ACC112 (cell line): ENCODE data around the gene POT1.

Experiments used
- H2AFZ ChIP-seq: fragments of 200-600 bp; sonication (generic); one replicate; pipeline ENCODE4 v1.6.0; 2017; ENCODE audit warnings: antibody characterized with exemption, low read length; ENCODE audit not compliant: unreplicated experiment
- H3K27ac ChIP-seq: fragments of 200-600 bp; sonication (generic); 2 replicates; pipeline ENCODE4 v1.5.1; 2014; ENCODE audit warnings: low read depth, mild to moderate bottlenecking, antibody characterized with exemption, low read length, moderate library complexity
- H3K27me3 ChIP-seq: fragments of 200-600 bp; sonication (generic); 2 replicates; pipeline ENCODE4 v1.6.1; 2014; ENCODE audit warnings: mild to moderate bottlenecking, antibody characterized with exemption, low read length, moderate library complexity, mixed read lengths; ENCODE audit not compliant: insufficient read depth
- H3K36me3 ChIP-seq: fragments of 200-600 bp; sonication (generic); 2 replicates; pipeline ENCODE4 v1.6.1; 2016; ENCODE audit warnings: mild to moderate bottlenecking, antibody characterized with exemption, low read length, moderate library complexity, mixed read lengths; ENCODE audit not compliant: insufficient read depth
- H3K4me1 ChIP-seq: fragments of 200-600 bp; sonication (generic); one replicate; pipeline ENCODE4 v1.6.1; 2016; ENCODE audit warnings: low read length, mixed read lengths; ENCODE audit not compliant: insufficient read depth, unreplicated experiment, control insufficient read depth
- H3K4me3 ChIP-seq: fragments of 200-600 bp; sonication (generic); 2 replicates; pipeline ENCODE4 v1.5.1; 2014; ENCODE audit warnings: mild to moderate bottlenecking, low read depth, low read length
- H3K79me2 ChIP-seq: fragments of 200-600 bp; sonication (generic); one replicate; pipeline ENCODE4 v1.6.0; 2016; ENCODE audit warnings: low read length; ENCODE audit not compliant: control insufficient read depth, unreplicated experiment, insufficient read depth

POT1 gene

DNA sequence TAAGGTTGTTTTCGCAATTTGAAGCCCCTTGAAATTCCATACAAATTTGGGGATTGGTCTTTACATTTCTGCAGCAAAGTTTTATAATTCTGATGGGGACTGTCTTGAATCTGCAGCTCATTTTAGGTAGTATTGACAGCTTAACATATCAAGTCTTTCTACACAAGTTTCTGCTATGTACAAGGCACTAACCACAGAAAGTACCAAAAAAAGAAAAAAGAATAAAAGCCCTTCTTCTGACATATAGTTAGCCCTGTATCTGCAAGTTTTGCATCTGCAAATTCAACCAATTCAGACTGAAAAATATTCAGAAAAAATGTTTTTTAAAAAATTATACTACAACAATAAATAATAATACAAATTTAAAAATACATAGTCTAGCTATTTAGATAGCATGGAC lies 15.3 kb downstream of the POT1 start:
- H3K27ac ChIP-seq: no peak overlapping the region
- H3K79me2 ChIP-seq: peaks cover 28% of the 10 kb centered on the region
- H3K27me3 ChIP-seq: no peaks in the 10 kb centered on the region
- H3K4me3 ChIP-seq: no peak overlapping the region
- no peak overlapping the region for H2AFZ ChIP-seq
- no peaks in the 10 kb centered on the region for H3K4me1 ChIP-seq
- no peaks in the 10 kb centered on the region; the same call in 1 of the 2 replicates for H3K36me3 ChIP-seq

DNA sequence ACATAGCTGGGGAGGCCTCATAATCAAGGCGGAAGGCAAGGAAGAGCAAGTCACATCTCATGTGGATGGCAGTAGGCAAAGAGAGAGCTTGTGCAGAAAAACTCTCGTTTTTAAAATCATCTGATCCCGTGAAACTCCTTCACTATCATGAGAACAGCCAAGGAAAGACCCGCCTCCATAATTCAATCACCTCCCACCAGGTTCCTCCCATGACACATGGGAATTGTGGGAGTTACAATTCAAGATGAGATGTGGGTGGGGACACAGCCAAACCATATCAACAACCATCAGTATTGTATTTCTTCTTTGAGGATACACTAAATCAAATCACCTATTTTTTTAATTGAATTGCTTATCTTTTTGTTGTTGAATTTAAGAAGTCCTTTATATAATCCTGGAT lies 16.7 kb downstream of the POT1 start:
- Histone ChIP-seq H3K27me3 (no peaks in the 10 kb centered on the region), H3K4me3 (no peak overlapping the region), H3K36me3 (no peaks in the 10 kb centered on the region; the same call in 1 of the 2 replicates), H3K27ac (no peak overlapping the region), H3K4me1 (no peaks in the 10 kb centered on the region), H2AFZ (no peak overlapping the region), H3K79me2 (peaks cover 15% of the 10 kb centered on the region)

DNA sequence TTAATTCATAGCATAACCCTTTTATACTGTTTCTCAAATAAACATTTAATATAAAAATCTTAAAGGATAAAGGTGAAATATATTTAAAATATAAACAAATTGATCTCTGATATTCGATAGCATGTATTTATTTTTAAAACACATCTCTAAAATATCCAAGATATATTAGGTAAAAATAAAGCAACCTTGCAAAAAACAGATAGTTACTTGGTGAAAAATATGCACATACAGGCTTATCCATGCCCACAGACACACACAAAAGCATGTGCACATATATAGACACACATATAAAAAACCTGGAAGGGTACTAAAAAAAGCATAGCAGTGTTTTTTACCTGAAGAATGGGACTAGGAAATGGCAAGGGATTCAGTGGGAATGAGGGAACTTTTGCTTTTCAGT lies 19.8 kb downstream of the POT1 start:
- Histone ChIP-seq H2AFZ (no peak overlapping the region), H3K27me3 (no peaks in the 10 kb centered on the region), H3K4me3 (no peak overlapping the region), H3K36me3 (no peaks in the 10 kb centered on the region; the same call in 1 of the 2 replicates), H3K27ac (no peak overlapping the region), H3K4me1 (no peaks in the 10 kb centered on the region), H3K79me2 (peaks cover 6% of the 10 kb centered on the region)

DNA sequence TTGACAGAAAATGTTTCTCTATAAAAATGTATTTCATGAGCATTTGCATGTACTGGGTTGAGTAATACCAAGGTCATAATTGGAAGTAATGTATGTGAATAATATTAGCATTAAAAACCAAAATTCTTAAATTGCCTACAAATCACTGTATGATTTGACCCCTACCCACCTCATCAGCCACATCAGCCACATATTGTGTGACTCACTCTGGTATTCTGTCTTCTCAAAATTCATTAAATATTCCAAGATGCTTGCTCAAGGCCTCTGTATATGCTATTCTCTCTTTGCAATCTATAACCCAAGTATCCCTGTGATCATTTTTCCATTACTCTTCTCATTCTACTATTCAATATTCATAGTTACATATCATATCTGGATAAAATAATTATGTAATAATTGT lies 21.4 kb downstream of the POT1 start:
- no peak overlapping the region for H3K27ac ChIP-seq
- H3K79me2 ChIP-seq: peaks cover 6% of the 10 kb centered on the region
- no peaks in the 10 kb centered on the region for H3K36me3 ChIP-seq
- H2AFZ ChIP-seq: no peak overlapping the region
- H3K4me1 ChIP-seq: no peaks in the 10 kb centered on the region
- H3K27me3 ChIP-seq: no peaks in the 10 kb centered on the region
- no peak overlapping the region for H3K4me3 ChIP-seq

DNA sequence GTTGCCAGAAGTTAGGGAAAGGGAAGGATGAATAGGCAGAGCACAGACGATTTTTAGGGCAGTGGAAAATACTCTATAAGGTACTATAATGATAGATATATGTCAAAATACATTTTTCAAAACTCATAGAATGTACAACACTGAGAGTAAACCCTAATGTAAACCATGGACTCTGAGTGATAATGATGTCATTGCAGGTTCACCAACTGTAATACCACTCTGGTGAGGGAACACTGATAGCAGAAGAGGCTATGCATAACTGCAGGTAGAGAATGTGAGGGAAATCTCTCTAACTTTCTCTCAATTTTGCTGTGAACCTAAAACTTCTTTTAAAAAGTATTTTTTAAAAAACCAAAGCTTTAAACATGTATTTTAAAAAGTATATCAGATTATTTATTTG lies 22.1 kb downstream of the POT1 start:
- Histone ChIP-seq H2AFZ (no peak overlapping the region), H3K36me3 (no peaks in the 10 kb centered on the region), H3K4me1 (no peaks in the 10 kb centered on the region), H3K79me2 (peaks cover 6% of the 10 kb centered on the region), H3K27me3 (no peaks in the 10 kb centered on the region), H3K27ac (no peak overlapping the region), H3K4me3 (no peak overlapping the region)

DNA sequence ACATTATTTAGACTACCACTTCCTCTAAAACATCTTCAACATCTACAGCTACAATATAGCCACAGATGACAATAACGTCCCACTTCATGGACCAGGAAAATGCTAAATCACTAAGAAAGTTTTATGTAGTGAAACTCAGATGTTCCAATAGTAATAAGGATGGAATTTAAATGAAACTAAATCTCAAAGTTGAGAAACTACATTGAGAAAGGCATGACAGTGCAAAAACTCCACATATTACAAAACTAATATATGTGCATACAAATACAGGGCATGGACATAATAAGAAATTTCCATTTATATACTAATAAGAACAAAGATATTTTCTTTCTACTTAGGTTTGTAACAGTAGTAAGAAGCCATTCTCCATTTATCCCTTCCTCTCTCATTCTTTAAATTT lies 31.1 kb downstream of the POT1 start:
- H3K4me1 ChIP-seq: no peaks in the 10 kb centered on the region

DNA sequence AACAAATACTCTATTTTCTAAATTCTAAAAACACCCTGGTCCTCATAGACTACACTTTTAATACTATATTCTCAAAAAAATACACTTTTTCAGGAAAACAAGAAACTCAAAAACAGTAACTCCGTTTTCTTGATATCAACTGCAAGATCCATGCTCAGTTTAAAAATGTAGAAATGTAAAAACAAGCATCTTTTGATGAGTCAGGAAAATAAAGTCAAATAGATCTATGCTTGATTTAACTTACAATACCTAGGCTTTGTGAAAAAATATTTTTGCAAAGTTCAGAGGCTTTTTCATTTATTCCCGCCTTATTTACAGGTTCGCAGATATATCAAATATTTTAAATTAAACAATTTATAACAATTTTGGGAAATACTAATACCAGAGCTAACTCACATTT lies 33.6 kb downstream of the POT1 start:
- Histone ChIP-seq H3K36me3 (peaks cover 20% of the 10 kb centered on the region), H2AFZ (no peak overlapping the region), H3K27ac (no peak overlapping the region), H3K27me3 (no peaks in the 10 kb centered on the region), H3K4me1 (no peaks in the 10 kb centered on the region), H3K4me3 (no peak overlapping the region), H3K79me2 (peaks cover 2% of the 10 kb centered on the region)

More for the DNA sequence above, 31.1 kb downstream of the POT1 start:
- peaks cover 2% of the 10 kb centered on the region for H3K79me2 ChIP-seq
- no peak overlapping the region for H2AFZ ChIP-seq
- no peak overlapping the region for H3K4me3 ChIP-seq
- peaks cover 5% of the 10 kb centered on the region for H3K36me3 ChIP-seq
- no peak overlapping the region for H3K27ac ChIP-seq
- H3K27me3 ChIP-seq: no peaks in the 10 kb centered on the region

DNA sequence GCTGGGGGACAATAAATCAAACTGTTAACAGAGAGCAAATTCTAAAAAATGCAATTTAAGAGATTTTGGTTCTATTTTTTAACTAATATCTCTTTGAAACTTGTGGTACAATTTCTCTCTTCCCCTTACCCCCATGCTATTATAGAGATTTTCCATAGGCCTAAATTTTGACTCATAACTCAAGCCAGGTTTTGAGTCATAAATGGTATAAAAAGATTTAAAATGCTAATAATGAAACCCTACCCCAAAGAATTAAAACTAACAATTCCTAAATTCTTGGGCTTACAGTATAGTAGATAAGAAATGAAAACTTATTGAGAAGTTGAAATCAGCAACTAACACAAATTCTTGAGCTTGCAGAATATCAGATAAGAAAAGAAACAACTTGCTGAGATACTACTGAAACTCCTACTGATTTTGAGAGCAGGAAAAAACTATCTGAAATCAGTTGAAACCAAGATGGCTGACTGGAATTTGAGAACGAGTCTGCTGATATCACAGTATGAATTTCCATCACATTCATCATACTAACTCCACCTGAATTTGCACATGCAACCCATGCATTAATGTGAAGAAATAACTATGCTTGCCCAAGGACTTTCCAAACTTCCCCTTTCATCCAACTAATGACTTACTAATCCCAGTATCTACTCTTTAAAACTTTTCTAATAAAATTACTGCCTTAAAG lies 36.3 kb downstream of the POT1 start:
- Histone ChIP-seq H3K4me1 (no peaks in the 10 kb centered on the region), H2AFZ (no peak overlapping the region), H3K27me3 (no peaks in the 10 kb centered on the region), H3K4me3 (no peak overlapping the region), H3K79me2 (peaks cover 2% of the 10 kb centered on the region), H3K36me3 (peaks cover 25% of the 10 kb centered on the region), H3K27ac (no peak overlapping the region)

DNA sequence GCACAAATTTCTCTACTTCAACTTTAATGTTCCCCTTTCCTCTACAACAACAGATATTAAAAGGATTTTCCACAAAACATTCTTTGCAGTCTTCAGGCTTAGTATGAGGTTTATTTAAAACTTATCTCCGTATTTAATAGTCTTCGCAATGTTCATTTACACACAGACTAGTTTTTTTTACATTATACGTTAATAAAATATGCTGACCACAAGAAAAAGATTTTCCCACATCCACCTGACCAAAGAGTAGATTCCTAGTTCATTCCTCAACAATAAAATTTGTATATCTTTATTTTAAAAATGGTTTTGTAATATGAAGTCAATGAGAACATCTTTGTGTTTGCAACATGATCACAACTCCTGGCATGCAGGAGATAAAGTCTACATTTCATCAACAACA lies 42.4 kb downstream of the POT1 start:
- peaks cover 13% of the 10 kb centered on the region for H3K36me3 ChIP-seq
- no peaks in the 10 kb centered on the region for H3K4me1 ChIP-seq
- no peak overlapping the region for H3K4me3 ChIP-seq
- H2AFZ ChIP-seq: no peak overlapping the region
- H3K27me3 ChIP-seq: no peaks in the 10 kb centered on the region
- H3K79me2 ChIP-seq: no peaks in the 10 kb centered on the region
- no peak overlapping the region for H3K27ac ChIP-seq

DNA sequence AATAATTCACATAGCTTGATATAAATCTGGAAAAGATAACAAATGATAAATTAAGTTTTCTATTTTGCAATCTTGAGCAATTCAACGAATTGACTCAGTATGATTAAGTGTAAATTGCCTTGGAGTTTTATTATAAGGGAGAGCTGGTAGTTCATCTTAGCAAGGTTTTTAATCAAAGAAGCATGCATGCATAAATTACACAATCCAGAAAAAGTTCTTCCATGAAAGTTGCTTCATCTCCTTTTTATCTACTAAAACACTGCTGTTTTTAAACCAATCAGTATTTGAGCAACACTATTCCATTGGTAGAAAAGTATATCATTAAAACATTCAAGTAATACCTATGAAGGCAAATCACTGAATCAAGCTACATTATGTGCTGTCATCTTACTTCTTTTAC lies 47.6 kb downstream of the POT1 start:
- H2AFZ ChIP-seq: no peak overlapping the region
- H3K27ac ChIP-seq: no peak overlapping the region
- no peaks in the 10 kb centered on the region; the same call in 1 of the 2 replicates for H3K36me3 ChIP-seq
- no peak overlapping the region for H3K4me3 ChIP-seq
- H3K27me3 ChIP-seq: no peaks in the 10 kb centered on the region
- no peaks in the 10 kb centered on the region for H3K79me2 ChIP-seq
- H3K4me1 ChIP-seq: no peaks in the 10 kb centered on the region

DNA sequence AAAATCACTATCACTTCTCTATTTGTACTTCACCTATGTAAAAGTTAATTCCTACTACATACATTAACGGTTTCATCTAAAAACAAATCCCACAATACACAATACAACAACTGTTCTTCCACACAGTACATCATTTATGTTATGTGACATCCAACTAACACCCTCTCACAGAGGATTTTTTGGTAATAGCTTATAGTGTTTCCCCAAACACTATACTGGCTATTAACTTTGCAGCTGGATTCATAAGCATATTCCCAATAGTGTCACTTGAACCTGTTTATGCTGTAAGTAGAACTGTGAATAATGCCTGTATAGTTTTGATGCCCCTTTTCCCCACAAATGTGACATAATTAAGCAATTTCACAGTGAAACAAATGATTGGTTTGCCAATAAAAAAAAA lies 49.9 kb downstream of the POT1 start:
- no peaks in the 10 kb centered on the region for H3K27me3 ChIP-seq
- H3K27ac ChIP-seq: no peak overlapping the region
- no peaks in the 10 kb centered on the region for H3K79me2 ChIP-seq
- H3K4me3 ChIP-seq: no peak overlapping the region
- H2AFZ ChIP-seq: no peak overlapping the region
- H3K36me3 ChIP-seq: no peaks in the 10 kb centered on the region; the same call in 1 of the 2 replicates
- no peaks in the 10 kb centered on the region for H3K4me1 ChIP-seq
